Vagina (tissue), 2 donors: ENCODE measurements around the gene STOX2. TPM values are rescaled to one million over a fixed set of nuclear protein-coding genes. Genes with fewer than 3 reads are reported as not detected.

Experiments
- DNase-seq, 2 donors: peaks; one replicate each; pipeline ENCODE4 v3.0.0-alpha.2; 2017; ENCODE audit errors: extremely low spot score in 2 of 2
- H3K27ac ChIP-seq: fragments of 200-600 bp; sonication (generic); one replicate; pipeline ENCODE4 v1.5.1; 2019
- H3K27me3 ChIP-seq: fragments of 200-600 bp; sonication (generic); one replicate; pipeline ENCODE4 v1.5.1; 2019
- H3K36me3 ChIP-seq, 2 donors: fragments of 200-600 bp; sonication (generic); one replicate each; pipeline ENCODE4 v1.5.1; 2017 to 2019
- H3K4me1 ChIP-seq: fragments of 200-600 bp; sonication (generic); one replicate; pipeline ENCODE4 v1.5.1; 2019
- H3K4me3 ChIP-seq, 2 donors: fragments of 200-600 bp; sonication (generic); 1 replicate in 1 of 2; 2 replicates in 1 of 2; pipeline ENCODE4 v1.5.1; 2016 to 2019
- H3K9me3 ChIP-seq: fragments of 200-600 bp; sonication (generic); one replicate; pipeline ENCODE4 v1.5.1; 2019
- POLR2A ChIP-seq, 2 donors: fragments of 450-650 bp; IDR thresholded peaks; one replicate each; pipeline ENCODE4 v1.6.1; 2017; ENCODE audit warnings: antibody characterized with exemption in 2 of 2, mild to moderate bottlenecking in 2 of 2, moderate library complexity in 2 of 2
- POLR2AphosphoS5 ChIP-seq, 2 donors: sonication (generic); formaldehyde crosslinking; IDR thresholded peaks; one replicate each; pipeline ENCODE4 v1.9.0; 2017; ENCODE audit warnings: antibody characterized with exemption in 2 of 2, mild to moderate bottlenecking in 2 of 2, low read depth in 1 of 2; ENCODE audit not compliant: insufficient read depth in 1 of 2
- intact Hi-C: fragments of 100-400 bp; cut with DNase I; formaldehyde crosslinking; loops from one replicate; pipeline ENCODE4 v1.15.1; 2023
- total RNA-seq: library from RNA; depleted of rRNA; stranded (reverse); fragments of >200 nt; gene quantifications from one replicate; pipeline ENCODE4 v1.2.3, GENCODE V29; 2016
- TF ChIP-seq, protein P1 (sequence below), 3 experiments: fragments of 450-650 bp in 2 of 3; fragments of 200-600 bp in 1 of 3; sonication (generic) in 1 of 3; IDR thresholded peaks; one replicate each; pipeline ENCODE4 v1.5.1; 2017 to 2019; ENCODE audit warnings: antibody characterized with exemption in 3 of 3, mild to moderate bottlenecking in 2 of 3, moderate library complexity in 2 of 3

The STOX2 gene
- total RNA-seq, 1 donor from 2014 or later, result 11.5 TPM

DNA sequence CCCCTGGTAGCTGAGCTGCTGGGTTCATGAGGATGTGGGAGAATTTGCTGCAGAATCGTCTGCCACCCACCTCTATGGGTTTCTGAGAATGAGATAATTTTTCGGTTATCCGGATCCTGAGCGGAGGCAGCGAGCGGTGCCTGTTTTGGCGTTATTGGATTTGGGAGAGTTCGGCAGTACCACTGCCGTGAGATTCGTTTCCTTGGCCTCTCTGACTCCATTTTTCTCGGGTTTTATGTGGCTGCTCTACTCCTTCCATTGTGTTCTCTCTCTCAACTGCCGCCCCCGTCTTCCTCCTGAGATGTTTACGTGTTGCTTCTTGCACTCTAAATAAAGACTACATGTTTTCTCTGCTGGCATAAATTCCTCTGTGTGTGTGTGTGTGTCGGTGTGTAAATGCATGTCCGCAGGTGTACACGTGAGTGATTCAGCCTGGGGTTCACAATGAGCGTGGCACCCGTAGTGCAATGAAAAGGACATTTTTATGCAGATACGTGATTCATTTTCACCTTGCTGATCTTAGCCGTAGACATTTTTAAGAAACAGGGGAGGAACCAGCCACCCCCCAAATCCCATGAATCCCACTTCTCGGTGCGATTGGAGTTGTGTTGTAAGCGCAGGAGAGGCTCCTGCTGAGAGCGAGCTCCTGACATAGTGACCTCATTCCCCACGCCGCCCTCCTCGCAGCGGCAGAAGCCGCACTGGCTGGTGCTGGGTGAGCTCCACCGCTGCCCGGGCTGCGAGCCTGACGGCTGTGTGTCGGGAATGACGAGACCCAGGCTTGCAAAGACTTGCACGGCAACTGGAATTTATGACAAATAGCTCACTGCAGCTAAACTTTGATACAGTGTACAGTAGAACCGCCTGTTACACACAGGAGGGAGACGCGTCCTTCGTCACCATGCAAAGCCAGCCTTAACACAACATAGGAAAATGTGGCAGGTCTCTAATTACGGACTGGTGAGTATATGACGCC is 82.2 kb downstream of the STOX2 start:
- Histone ChIP-seq H3K27ac (peak overlapping the region; percentile 40), H3K9me3 (no peaks in the 10 kb centered on the region), H3K4me3 (peak overlapping the region; percentile 35 to 39), H3K4me1 (peaks cover 28% of the 10 kb centered on the region), H3K27me3 (no peaks in the 10 kb centered on the region), H3K36me3 (no peaks in the 10 kb centered on the region)
- no peak for DNase-seq
- no peak for TF ChIP-seq POLR2A (IDR thresholded peaks at IDR 0.05)
- TF ChIP-seq POLR2AphosphoS5 (IDR thresholded peaks at IDR 0.05; ENCODE audit: insufficient read depth in 1 of 2, low read depth in 1 of 2), result peak in 1 of 2 donors; percentile 67
- intact Hi-C loops, result no loop called here

DNA sequence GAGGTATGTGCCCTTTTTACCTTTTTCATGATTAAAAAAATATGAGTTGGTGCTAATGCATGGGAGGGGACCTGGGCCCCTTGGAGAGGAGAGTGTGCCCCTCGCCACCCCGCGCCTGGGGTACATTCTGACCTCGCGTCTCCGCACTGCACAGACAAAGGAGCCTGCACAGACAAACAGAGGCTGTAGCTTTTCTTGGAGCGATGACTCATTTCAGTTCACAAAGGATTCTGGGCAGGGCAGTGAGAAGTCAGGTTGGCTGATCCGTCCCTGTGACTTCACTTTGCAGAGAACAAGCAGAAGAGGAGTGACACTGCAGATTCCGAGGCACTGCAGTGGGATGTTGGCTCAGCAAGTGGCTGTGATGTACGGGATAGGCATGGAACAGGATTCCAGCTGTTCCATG is 82.9 kb downstream of the STOX2 start:
- Histone ChIP-seq H3K36me3 (no peaks in the 10 kb centered on the region), H3K9me3 (no peaks in the 10 kb centered on the region), H3K4me1 (peaks cover 28% of the 10 kb centered on the region), H3K4me3 (peak overlapping the region; percentile 35 to 39), H3K27me3 (no peaks in the 10 kb centered on the region), H3K27ac (peak overlapping the region; percentile 50)
- intact Hi-C loops, result no loop called here
- DNase-seq, result no peak
- no peak for TF ChIP-seq POLR2A (IDR thresholded peaks at IDR 0.05)
- TF ChIP-seq POLR2AphosphoS5 (IDR thresholded peaks at IDR 0.05; ENCODE audit: insufficient read depth in 1 of 2, low read depth in 1 of 2), result peak; percentile 62 to 82

DNA sequence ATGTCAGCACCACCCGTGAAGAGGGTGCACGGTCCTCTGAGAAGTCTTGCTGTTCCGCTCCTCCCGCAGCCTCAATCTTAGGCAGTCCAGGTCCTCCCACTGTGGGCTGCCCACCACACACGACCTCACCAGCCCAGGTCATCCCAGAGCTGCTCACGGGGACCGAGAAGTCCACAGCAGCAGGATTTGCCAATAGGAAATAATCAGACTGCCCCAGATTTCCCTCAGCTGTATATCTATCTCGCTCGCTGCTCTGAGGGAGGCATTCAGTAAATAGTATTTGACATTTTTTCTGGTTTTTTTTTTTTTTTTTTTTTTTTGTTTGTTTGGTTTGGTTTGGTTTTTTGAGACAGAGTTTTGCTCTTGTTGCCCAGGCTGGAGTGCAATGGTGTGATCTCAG is 83.8 kb downstream of the STOX2 start:
- TF ChIP-seq POLR2AphosphoS5 (IDR thresholded peaks at IDR 0.05; ENCODE audit: insufficient read depth in 1 of 2, low read depth in 1 of 2) (no peak), POLR2A (IDR thresholded peaks at IDR 0.05) (no peak)
- TF ChIP-seq, protein P1, sequence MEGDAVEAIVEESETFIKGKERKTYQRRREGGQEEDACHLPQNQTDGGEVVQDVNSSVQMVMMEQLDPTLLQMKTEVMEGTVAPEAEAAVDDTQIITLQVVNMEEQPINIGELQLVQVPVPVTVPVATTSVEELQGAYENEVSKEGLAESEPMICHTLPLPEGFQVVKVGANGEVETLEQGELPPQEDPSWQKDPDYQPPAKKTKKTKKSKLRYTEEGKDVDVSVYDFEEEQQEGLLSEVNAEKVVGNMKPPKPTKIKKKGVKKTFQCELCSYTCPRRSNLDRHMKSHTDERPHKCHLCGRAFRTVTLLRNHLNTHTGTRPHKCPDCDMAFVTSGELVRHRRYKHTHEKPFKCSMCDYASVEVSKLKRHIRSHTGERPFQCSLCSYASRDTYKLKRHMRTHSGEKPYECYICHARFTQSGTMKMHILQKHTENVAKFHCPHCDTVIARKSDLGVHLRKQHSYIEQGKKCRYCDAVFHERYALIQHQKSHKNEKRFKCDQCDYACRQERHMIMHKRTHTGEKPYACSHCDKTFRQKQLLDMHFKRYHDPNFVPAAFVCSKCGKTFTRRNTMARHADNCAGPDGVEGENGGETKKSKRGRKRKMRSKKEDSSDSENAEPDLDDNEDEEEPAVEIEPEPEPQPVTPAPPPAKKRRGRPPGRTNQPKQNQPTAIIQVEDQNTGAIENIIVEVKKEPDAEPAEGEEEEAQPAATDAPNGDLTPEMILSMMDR (IDR thresholded peaks at IDR 0.05), result no peak
- Histone ChIP-seq H3K4me3 (no peak overlapping the region), H3K27ac (peak overlapping the region; percentile 50), H3K27me3 (no peaks in the 10 kb centered on the region), H3K36me3 (no peaks in the 10 kb centered on the region), H3K9me3 (no peaks in the 10 kb centered on the region), H3K4me1 (peaks cover 28% of the 10 kb centered on the region)
- no peak for DNase-seq
- intact Hi-C loops, result no loop called here

DNA sequence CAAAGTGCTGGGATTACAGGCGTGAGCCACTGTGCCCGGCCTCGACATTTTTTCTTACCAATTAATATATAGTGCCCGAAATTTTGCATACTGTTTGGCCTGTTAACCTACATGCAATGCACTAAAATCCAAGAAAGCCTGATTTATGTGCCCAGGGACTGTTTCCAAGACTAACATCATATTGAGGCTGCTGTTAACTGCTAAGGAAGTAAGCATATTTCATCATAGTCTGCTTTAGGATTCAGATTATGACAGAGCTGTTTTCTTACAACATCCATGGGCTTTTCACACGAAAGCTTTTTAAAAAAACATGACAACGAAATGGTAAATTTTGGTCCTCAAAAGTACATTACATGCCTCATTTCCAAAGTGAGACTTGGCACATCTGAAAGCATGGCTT is 84.4 kb downstream of the STOX2 start:
- Histone ChIP-seq H3K4me3 (no peak overlapping the region), H3K4me1 (peaks cover 28% of the 10 kb centered on the region), H3K36me3 (no peaks in the 10 kb centered on the region), H3K9me3 (no peaks in the 10 kb centered on the region), H3K27me3 (no peaks in the 10 kb centered on the region), H3K27ac (no peak overlapping the region)
- no peak for DNase-seq
- intact Hi-C loops, result no loop called here
- TF ChIP-seq POLR2A (IDR thresholded peaks at IDR 0.05), result no peak
- peak in 1 of 2 donors; percentile 29 for TF ChIP-seq POLR2AphosphoS5 (IDR thresholded peaks at IDR 0.05; ENCODE audit: insufficient read depth in 1 of 2, low read depth in 1 of 2)

DNA sequence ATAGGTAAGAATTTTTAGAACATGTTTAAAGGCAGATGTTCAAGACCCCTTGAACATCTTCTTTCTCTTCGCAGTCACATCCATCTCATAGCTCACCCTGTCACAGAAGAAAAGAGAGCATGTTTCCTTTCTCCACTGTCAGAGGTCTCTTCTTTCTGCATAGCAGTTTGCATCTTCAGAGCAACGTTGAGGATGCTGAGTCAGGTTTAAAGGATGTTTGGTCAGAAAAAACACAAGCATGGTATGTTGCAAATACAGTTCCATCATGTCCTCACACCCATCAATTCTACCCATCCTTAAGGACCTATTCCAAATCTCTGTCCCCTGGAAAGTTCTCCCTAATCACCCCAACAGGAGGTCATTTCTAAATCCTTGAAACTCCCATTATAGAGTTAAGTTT is 84.8 kb downstream of the STOX2 start:
- Histone ChIP-seq H3K4me1 (peaks cover 28% of the 10 kb centered on the region), H3K36me3 (no peaks in the 10 kb centered on the region), H3K4me3 (no peak overlapping the region), H3K27ac (no peak overlapping the region), H3K9me3 (no peaks in the 10 kb centered on the region), H3K27me3 (no peaks in the 10 kb centered on the region)
- TF ChIP-seq, protein P1 (IDR thresholded peaks at IDR 0.05), result no peak
- TF ChIP-seq POLR2AphosphoS5 (IDR thresholded peaks at IDR 0.05; ENCODE audit: insufficient read depth in 1 of 2, low read depth in 1 of 2) (no peak), POLR2A (IDR thresholded peaks at IDR 0.05) (no peak)
- DNase-seq, result no peak
- intact Hi-C loops, result loop anchor here (10.0 kb wide), 1 partner anchor 155 kb away; no protein-coding TSS in a partner anchor

DNA sequence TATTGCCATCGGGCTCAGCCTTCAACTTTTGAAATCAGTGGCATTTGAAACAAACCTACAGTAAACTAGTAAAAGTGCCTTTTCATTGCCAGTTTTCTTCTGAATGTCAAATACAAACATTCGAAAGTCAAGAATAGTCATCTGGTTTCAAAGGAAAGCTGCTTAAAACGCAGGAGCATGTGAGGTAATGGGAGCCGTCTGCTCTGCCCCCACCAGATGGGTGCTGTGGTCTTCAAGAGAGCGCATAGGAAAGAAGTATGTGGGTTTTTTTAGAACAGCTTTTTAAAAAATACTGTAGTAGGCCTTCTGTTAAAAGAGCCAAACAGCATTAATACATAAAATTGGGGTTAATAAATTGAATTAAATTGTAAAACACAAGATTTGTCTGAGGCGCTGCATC is 88.6 kb downstream of the STOX2 start:
- Histone ChIP-seq H3K9me3 (no peaks in the 10 kb centered on the region), H3K27ac (no peak overlapping the region), H3K4me3 (no peak overlapping the region), H3K4me1 (peaks cover 7% of the 10 kb centered on the region), H3K36me3 (no peaks in the 10 kb centered on the region), H3K27me3 (no peaks in the 10 kb centered on the region)
- DNase-seq, result no peak
- intact Hi-C loops, result loop anchor here (10.0 kb wide), 1 partner anchor 151 kb away; no protein-coding TSS in a partner anchor
- no peak for TF ChIP-seq POLR2AphosphoS5 (IDR thresholded peaks at IDR 0.05; ENCODE audit: insufficient read depth in 1 of 2, low read depth in 1 of 2)
- TF ChIP-seq, protein P1 (IDR thresholded peaks at IDR 0.05), result no peak
- TF ChIP-seq POLR2A (IDR thresholded peaks at IDR 0.05), result no peak
